H9 (cell line): Measurements from ENCODE around the gene MC1R. TPM values are rescaled to one million over a fixed set of nuclear protein-coding genes. Genes with fewer than 3 reads are reported as not detected.

Experiments
- DNase-seq: peaks from one replicate; pipeline ENCODE4 v3.0.0-alpha.2; 2017
- H2AFZ ChIP-seq: one replicate; pipeline ENCODE4 v1.6.1; 2013; ENCODE audit warnings: mild to moderate bottlenecking, low read length, control low read depth, moderate library complexity
- H2AK5ac ChIP-seq: 2 replicates; pipeline ENCODE4 v1.6.1; 2013; ENCODE audit warnings: low read length, control low read depth, mixed read lengths; ENCODE audit not compliant: insufficient read length
- H2BK120ac ChIP-seq: one replicate; pipeline ENCODE4 v1.6.1; 2013; ENCODE audit warnings: low read depth, mild to moderate bottlenecking, low read length, control low read depth, inconsistent platforms; ENCODE audit not compliant: poor library complexity, severe bottlenecking
- H2BK12ac ChIP-seq: 2 replicates; pipeline ENCODE4 v1.6.1; 2013; ENCODE audit warnings: low read length, control low read depth, mixed read lengths, low read depth; ENCODE audit not compliant: insufficient read length
- H2BK15ac ChIP-seq: 2 replicates; pipeline ENCODE4 v1.6.1; 2013; ENCODE audit warnings: low read depth, low read length, control low read depth
- H2BK20ac ChIP-seq: one replicate; pipeline ENCODE4 v1.6.1; 2013; ENCODE audit warnings: low read depth, mild to moderate bottlenecking, low read length, control low read depth, inconsistent platforms; ENCODE audit not compliant: poor library complexity, severe bottlenecking
- H2BK5ac ChIP-seq: 2 replicates; pipeline ENCODE4 v1.6.1; 2013; ENCODE audit warnings: low read length, control low read depth, mixed read lengths; ENCODE audit not compliant: insufficient read length
- H3K14ac ChIP-seq: 2 replicates; pipeline ENCODE4 v1.6.1; 2013; ENCODE audit warnings: low read length, control low read depth; ENCODE audit not compliant: insufficient read depth
- H3K18ac ChIP-seq: 2 replicates; pipeline ENCODE4 v1.6.1; 2013; ENCODE audit warnings: low read depth, mild to moderate bottlenecking, mixed read lengths, low read length, control low read depth; ENCODE audit not compliant: insufficient read length
- H3K23ac ChIP-seq: 2 replicates; pipeline ENCODE4 v1.6.1; 2013; ENCODE audit warnings: low read length, control low read depth, mixed read lengths, low read depth; ENCODE audit not compliant: insufficient read length
- H3K23me2 ChIP-seq: 2 replicates; pipeline ENCODE4 v1.6.1; 2013; ENCODE audit warnings: low read depth, mild to moderate bottlenecking, mixed read lengths, low read length, control low read depth; ENCODE audit not compliant: insufficient read length, poor library complexity, severe bottlenecking
- H3K27ac ChIP-seq: 2 replicates; pipeline ENCODE4 v1.5.1; 2013; ENCODE audit warnings: low read length, control low read depth, mixed read lengths, low read depth; ENCODE audit not compliant: insufficient read length
- H3K27me3 ChIP-seq: 2 replicates; pipeline ENCODE4 v1.6.1; 2013; ENCODE audit warnings: low read length, control low read depth, inconsistent platforms; ENCODE audit not compliant: insufficient read depth
- H3K4ac ChIP-seq: 2 replicates; pipeline ENCODE4 v1.6.1; 2013; ENCODE audit warnings: low read depth, mild to moderate bottlenecking, control low read depth, inconsistent platforms, low read length, moderate library complexity
- H3K4me1 ChIP-seq: 2 replicates; pipeline ENCODE4 v1.6.1; 2013; ENCODE audit warnings: low read length, control low read depth, inconsistent platforms; ENCODE audit not compliant: insufficient read depth
- H3K4me2 ChIP-seq: 2 replicates; pipeline ENCODE4 v1.6.1; 2013; ENCODE audit warnings: low read length, control low read depth, mixed read lengths; ENCODE audit not compliant: insufficient read length, insufficient read depth
- H3K56ac ChIP-seq: 2 replicates; pipeline ENCODE4 v1.6.1; 2013; ENCODE audit warnings: low read depth, mild to moderate bottlenecking, mixed read lengths, low read length, control low read depth; ENCODE audit not compliant: insufficient read length
- H3K79me1 ChIP-seq: 2 replicates; pipeline ENCODE4 v1.6.1; 2013; ENCODE audit warnings: low read depth, mild to moderate bottlenecking, moderate library complexity, low read length, control low read depth, inconsistent platforms; ENCODE audit not compliant: insufficient read depth, poor library complexity, severe bottlenecking
- H3K79me2 ChIP-seq: 2 replicates; pipeline ENCODE4 v1.6.1; 2013; ENCODE audit warnings: low read length, control low read depth, inconsistent platforms; ENCODE audit not compliant: insufficient read depth
- H3K9ac ChIP-seq: 2 replicates; pipeline ENCODE4 v1.6.1; 2013; ENCODE audit warnings: low read length, control low read depth, mixed read lengths; ENCODE audit not compliant: insufficient read length; ENCODE audit errors: extremely low read depth
- H3K9me3 ChIP-seq: one replicate; pipeline ENCODE4 v1.6.1; 2013; ENCODE audit warnings: low read depth, low read length, inconsistent platforms; ENCODE audit not compliant: control insufficient read depth
- H3T11ph ChIP-seq: one replicate; pipeline ENCODE4 v1.6.1; 2013; ENCODE audit warnings: mild to moderate bottlenecking, low read length, control low read depth, inconsistent platforms
- H4K20me1 ChIP-seq: one replicate; pipeline ENCODE4 v1.6.1; 2013; ENCODE audit not compliant: control insufficient read depth, insufficient read length, insufficient read depth
- H4K5ac ChIP-seq: 2 replicates; pipeline ENCODE4 v1.6.1; 2013; ENCODE audit warnings: low read depth, mild to moderate bottlenecking, mixed read lengths, low read length, control low read depth; ENCODE audit not compliant: insufficient read length
- H4K8ac ChIP-seq: replicated peaks from 2 replicates; pipeline ENCODE4 v1.6.1; 2013; ENCODE audit warnings: low read length, control low read depth, mixed read lengths, low read depth; ENCODE audit not compliant: insufficient read length
- H4K91ac ChIP-seq: 2 replicates; pipeline ENCODE4 v1.6.1; 2013; ENCODE audit warnings: low read depth, mild to moderate bottlenecking, moderate library complexity, mixed read lengths, low read length, control low read depth; ENCODE audit not compliant: insufficient read length
- H3K27ac Mint-ChIP-seq, 3 experiments: 2 replicates in 2 of 3; 3 replicates in 1 of 3; pipeline ENCODE4 v1.8.0; 2020 to 2021; ENCODE audit warnings: mixed read lengths in 3 of 3, mild to moderate bottlenecking in 1 of 3, moderate library complexity in 1 of 3
- H3K27me3 Mint-ChIP-seq: 2 replicates; pipeline ENCODE4 v1.8.0; 2021; ENCODE audit warnings: low read depth, mild to moderate bottlenecking, moderate library complexity, mixed read lengths
- H3K36me3 Mint-ChIP-seq, 3 experiments: 2 replicates in 2 of 3; 3 replicates in 1 of 3; pipeline ENCODE4 v1.8.0; 2020 to 2021; ENCODE audit warnings: low read depth in 3 of 3, mixed read lengths in 3 of 3; ENCODE audit not compliant: insufficient read depth in 1 of 3
- H3K4me1 Mint-ChIP-seq, 2 experiments: 2 replicates each; pipeline ENCODE4 v1.8.0; 2020; ENCODE audit warnings: mixed read lengths in 2 of 2
- H3K4me3 Mint-ChIP-seq, 2 experiments: 2 replicates in 1 of 2; 3 replicates in 1 of 2; pipeline ENCODE4 v1.8.0; 2020 to 2021; ENCODE audit warnings: mild to moderate bottlenecking in 2 of 2, mixed read lengths in 2 of 2, moderate library complexity in 1 of 2
- H3K9me3 Mint-ChIP-seq, 2 experiments: 2 replicates in 1 of 2; 3 replicates in 1 of 2; pipeline ENCODE4 v1.8.0; 2020; ENCODE audit warnings: mild to moderate bottlenecking in 2 of 2, mixed read lengths in 2 of 2, moderate library complexity in 1 of 2
- WGBS: extraction: QIAGEN DNeasy Blood & Tissue Kit; methylation state at CpG from one replicate; pipeline ENCODE4 v1.1.7; 2013; ENCODE audit warnings: missing lambda C conversion rate, low lambda C conversion rate, mixed read lengths; ENCODE audit not compliant: insufficient read length; ENCODE audit errors: extremely low coverage; 5-methylcytosine and 5-hydroxymethylcytosine counted together
- total RNA-seq: library from RNA; stranded (reverse); gene quantifications from 2 replicates; pipeline ENCODE4 v1.2.1, GENCODE V29; 2021
- TF ChIP-seq, protein P1 (sequence below): fragments of 200-600 bp; sonication (generic); conservative IDR thresholded peaks from 3 replicates; pipeline ENCODE4 v1.8.0; 2021; ENCODE audit warnings: antibody characterized with exemption, mild to moderate bottlenecking

MC1R gene
- total RNA-seq, 1 experiment from 2014 or later = 4.7 TPM

GRCh38 chr16:89895482-89896250 lies 23.0 kb upstream of the MC1R start:
- H3K27ac ChIP-seq = no peak overlapping the region
- H2BK20ac ChIP-seq = no peak overlapping the region
- no peak overlapping the region for H2BK5ac ChIP-seq
- H3T11ph ChIP-seq = no peak overlapping the region
- H3K9me3 ChIP-seq = no peaks in the 10 kb centered on the region
- Mint-ChIP-seq H3K27me3 (no peaks in the 10 kb centered on the region), H3K36me3 (peaks cover 27 to 72% (median 65%) of the 10 kb centered on the region in 3 experiments), H3K4me3 (no peak overlapping the region), H3K4me1 (no peaks in the 10 kb centered on the region), H3K27ac (no peak overlapping the region), H3K9me3 (no peaks in the 10 kb centered on the region)
- TF ChIP-seq, protein P1, sequence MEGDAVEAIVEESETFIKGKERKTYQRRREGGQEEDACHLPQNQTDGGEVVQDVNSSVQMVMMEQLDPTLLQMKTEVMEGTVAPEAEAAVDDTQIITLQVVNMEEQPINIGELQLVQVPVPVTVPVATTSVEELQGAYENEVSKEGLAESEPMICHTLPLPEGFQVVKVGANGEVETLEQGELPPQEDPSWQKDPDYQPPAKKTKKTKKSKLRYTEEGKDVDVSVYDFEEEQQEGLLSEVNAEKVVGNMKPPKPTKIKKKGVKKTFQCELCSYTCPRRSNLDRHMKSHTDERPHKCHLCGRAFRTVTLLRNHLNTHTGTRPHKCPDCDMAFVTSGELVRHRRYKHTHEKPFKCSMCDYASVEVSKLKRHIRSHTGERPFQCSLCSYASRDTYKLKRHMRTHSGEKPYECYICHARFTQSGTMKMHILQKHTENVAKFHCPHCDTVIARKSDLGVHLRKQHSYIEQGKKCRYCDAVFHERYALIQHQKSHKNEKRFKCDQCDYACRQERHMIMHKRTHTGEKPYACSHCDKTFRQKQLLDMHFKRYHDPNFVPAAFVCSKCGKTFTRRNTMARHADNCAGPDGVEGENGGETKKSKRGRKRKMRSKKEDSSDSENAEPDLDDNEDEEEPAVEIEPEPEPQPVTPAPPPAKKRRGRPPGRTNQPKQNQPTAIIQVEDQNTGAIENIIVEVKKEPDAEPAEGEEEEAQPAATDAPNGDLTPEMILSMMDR = no peak
- no peaks in the 10 kb centered on the region for H4K20me1 ChIP-seq
- no peak overlapping the region for H4K91ac ChIP-seq
- no peaks in the 10 kb centered on the region for H3K27me3 ChIP-seq
- no peak overlapping the region for H4K8ac ChIP-seq
- no peak overlapping the region for H3K4ac ChIP-seq
- no peak overlapping the region for H3K9ac ChIP-seq
- H3K14ac ChIP-seq = no peak overlapping the region
- H3K79me2 ChIP-seq = no peaks in the 10 kb centered on the region
- H4K5ac ChIP-seq = no peak overlapping the region
- H3K4me2 ChIP-seq = no peak overlapping the region
- H2BK120ac ChIP-seq = no peak overlapping the region
- no peak overlapping the region for H3K23ac ChIP-seq
- no peak overlapping the region for H2AFZ ChIP-seq
- H3K56ac ChIP-seq = no peak overlapping the region
- H2BK12ac ChIP-seq = no peak overlapping the region
- no peaks in the 10 kb centered on the region for H3K79me1 ChIP-seq
- no peak for DNase-seq
- no peak overlapping the region for H3K18ac ChIP-seq
- no peaks in the 10 kb centered on the region for H3K23me2 ChIP-seq
- no peak overlapping the region for H2AK5ac ChIP-seq
- no peaks in the 10 kb centered on the region for H3K4me1 ChIP-seq
- no peak overlapping the region for H2BK15ac ChIP-seq
- no CpG with 5 or more reads among the region's 26 CpGs for WGBS
